PFSK-1 (cell line): ENCODE data around the gene FSCN2.

ENCODE experiments used
- FOXP2 ChIP-seq: optimal IDR thresholded peaks from 2 replicates; pipeline ENCODE3; 2011; ENCODE audit warnings: borderline replicate concordance, control low read depth, inconsistent platforms; ENCODE audit not compliant: insufficient read depth; ENCODE audit errors: extremely low read length, extremely low read depth
- POLR2AphosphoS5 ChIP-seq: IDR thresholded peaks from 2 replicates; pipeline ENCODE4 v1.6.1; 2012; ENCODE audit warnings: low read depth, mild to moderate bottlenecking, control low read depth, low read length, moderate library complexity
- SIN3A ChIP-seq: IDR thresholded peaks from 2 replicates; pipeline ENCODE4 v1.6.1; 2012; ENCODE audit warnings: mild to moderate bottlenecking, low read length, moderate library complexity, borderline replicate concordance; ENCODE audit not compliant: insufficient read depth
- TAF1 ChIP-seq: IDR thresholded peaks from 2 replicates; pipeline ENCODE4 v1.6.1; 2012; ENCODE audit warnings: low read length, control low read depth, borderline replicate concordance; ENCODE audit not compliant: insufficient read depth
- TF ChIP-seq, protein P1 (sequence below), 2 experiments: IDR thresholded peaks; 2 replicates each; pipeline versions ENCODE4 v1.6.1 to v1.8.0; 2011 to 2012; ENCODE audit warnings: low read depth in 2 of 2, low read length in 2 of 2, control low read depth in 1 of 2, inconsistent platforms in 1 of 2, mild to moderate bottlenecking in 1 of 2, moderate library complexity in 1 of 2; ENCODE audit not compliant: insufficient read depth in 1 of 2

FSCN2 gene

DNA sequence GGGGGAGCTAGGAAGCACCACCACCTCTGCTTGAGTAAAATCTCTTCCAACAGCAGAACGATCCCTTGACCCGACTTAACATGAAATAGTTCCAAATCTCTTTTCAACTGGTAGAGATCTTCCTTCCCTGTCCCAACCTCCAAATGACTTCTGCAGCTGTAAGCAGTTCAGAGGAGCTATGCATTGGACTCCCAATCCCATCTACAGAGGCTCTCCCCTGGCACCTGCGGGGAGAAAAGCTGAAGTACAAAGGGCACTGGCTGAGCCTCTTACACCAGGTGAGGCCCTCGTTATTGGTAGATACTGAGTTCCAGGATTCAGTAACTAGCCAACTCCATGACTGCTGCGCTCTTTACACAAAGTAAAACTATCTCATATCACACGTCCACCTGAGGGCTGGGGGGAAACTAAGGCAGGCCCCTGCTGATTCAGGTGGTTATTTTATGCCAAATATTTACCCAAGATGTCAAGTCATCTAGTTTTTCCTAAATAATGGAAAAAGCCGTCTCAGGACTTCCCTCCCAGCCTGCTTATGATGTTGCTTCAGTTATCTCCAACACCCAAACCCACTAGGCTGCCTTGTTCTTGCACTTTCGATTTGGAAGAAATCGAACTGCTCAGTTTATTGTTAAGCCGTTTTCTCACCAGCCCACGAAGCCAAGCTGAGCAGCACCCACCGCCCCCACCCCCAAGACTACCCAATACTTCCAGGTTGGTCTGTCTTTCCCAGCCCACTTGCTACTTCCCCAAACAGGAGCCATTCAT lies 18.8 kb upstream of the FSCN2 start:
- no peak; the same call in 1 of the 2 replicates for TF ChIP-seq TAF1
- peak; percentile 77 for TF ChIP-seq POLR2AphosphoS5
- TF ChIP-seq SIN3A = 0 out of 2 replicates have a peak, but pooled peaks have one; percentile 7

DNA sequence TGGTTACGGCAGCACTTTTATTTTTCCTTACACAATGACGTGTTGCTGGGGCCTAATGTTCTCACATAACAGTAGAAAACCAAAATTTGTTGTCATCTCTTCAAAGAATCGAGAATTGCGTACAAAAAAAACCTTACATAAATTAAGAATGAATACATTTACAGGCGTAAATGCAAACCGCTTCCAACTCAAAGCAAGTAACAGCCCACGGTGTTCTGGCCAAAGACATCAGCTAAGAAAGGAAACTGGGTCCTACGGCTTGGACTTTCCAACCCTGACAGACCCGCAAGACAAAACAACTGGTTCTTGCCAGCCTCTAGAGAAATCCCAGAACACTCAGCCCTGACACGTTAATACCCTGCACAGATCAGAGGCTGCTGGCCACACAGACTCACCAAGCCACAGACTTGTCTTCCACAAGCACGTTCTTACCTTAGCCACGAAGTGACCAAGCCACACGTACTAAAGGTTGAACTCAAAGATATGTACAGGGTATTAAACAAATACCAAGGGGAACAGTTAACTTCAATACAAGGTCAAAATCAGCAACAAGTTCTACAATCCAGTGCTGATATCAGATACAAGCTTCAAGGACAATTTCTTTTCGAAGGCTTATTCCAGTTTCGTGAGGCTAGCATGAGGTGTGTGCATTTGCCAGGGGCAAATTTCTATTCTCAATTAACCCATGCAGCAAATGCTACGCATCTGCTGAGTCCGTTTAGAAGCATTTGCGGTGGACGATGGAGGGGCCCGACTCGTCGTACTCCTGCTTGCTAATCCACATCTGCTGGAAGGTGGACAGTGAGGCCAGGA lies 18.0 kb upstream of the FSCN2 start:
- TF ChIP-seq, protein P1, sequence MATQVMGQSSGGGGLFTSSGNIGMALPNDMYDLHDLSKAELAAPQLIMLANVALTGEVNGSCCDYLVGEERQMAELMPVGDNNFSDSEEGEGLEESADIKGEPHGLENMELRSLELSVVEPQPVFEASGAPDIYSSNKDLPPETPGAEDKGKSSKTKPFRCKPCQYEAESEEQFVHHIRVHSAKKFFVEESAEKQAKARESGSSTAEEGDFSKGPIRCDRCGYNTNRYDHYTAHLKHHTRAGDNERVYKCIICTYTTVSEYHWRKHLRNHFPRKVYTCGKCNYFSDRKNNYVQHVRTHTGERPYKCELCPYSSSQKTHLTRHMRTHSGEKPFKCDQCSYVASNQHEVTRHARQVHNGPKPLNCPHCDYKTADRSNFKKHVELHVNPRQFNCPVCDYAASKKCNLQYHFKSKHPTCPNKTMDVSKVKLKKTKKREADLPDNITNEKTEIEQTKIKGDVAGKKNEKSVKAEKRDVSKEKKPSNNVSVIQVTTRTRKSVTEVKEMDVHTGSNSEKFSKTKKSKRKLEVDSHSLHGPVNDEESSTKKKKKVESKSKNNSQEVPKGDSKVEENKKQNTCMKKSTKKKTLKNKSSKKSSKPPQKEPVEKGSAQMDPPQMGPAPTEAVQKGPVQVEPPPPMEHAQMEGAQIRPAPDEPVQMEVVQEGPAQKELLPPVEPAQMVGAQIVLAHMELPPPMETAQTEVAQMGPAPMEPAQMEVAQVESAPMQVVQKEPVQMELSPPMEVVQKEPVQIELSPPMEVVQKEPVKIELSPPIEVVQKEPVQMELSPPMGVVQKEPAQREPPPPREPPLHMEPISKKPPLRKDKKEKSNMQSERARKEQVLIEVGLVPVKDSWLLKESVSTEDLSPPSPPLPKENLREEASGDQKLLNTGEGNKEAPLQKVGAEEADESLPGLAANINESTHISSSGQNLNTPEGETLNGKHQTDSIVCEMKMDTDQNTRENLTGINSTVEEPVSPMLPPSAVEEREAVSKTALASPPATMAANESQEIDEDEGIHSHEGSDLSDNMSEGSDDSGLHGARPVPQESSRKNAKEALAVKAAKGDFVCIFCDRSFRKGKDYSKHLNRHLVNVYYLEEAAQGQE (IDR thresholded peaks at IDR 0.05; ENCODE audit: insufficient read depth in 1 of 2, low read depth in 2 of 2, low read length in 2 of 2) = no peak
- 0 out of 2 replicates have a peak, but pooled peaks have one; percentile 34 for TF ChIP-seq POLR2AphosphoS5
- no peak for TF ChIP-seq SIN3A

DNA sequence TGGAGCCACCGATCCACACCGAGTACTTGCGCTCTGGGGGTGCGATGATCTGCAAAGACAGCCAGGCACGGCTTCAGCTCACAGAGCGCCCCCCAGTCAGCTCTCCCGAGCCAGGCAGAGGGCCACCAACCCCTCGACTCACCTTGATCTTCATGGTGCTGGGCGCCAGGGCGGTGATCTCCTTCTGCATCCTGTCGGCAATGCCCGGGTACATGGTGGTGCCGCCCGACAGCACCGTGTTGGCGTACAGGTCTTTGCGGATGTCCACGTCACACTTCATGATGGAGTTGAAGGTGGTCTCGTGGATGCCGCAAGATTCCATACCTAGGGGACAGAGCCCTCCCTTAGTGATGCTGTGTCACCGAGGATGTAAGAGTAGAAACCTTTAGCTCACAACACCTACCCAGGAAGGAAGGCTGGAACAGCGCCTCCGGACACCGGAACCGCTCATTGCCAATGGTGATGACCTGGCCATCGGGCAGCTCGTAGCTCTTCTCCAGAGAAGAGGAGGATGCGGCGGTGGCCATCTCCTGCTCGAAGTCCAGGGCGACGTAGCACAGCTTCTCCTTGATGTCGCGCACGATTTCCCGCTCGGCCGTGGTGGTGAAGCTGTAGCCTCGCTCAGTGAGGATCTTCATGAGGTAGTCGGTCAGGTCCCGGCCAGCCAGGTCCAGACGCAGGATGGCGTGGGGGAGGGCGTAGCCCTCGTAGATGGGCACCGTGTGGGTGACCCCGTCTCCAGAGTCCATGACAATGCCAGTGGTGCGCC lies 17.2 kb upstream of the FSCN2 start:
- TF ChIP-seq POLR2AphosphoS5 = no peak; the same call in 1 of the 2 replicates
- TF ChIP-seq, protein P1 (IDR thresholded peaks at IDR 0.05; ENCODE audit: insufficient read depth in 1 of 2, low read depth in 2 of 2, low read length in 2 of 2) = no peak
- TF ChIP-seq TAF1 = no peak
- TF ChIP-seq SIN3A = no peak
- no peak for TF ChIP-seq FOXP2

DNA sequence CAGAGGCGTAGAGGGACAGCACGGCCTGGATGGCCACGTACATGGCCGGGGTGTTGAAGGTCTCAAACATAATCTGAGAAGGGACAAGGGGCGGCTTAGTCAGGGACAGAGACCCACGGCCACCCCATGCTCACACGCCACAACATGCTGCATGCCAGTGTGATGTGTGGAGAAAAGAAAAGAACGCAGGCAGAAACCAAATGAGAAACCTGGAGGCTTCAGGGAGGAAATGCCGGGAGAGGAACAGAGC lies 16.7 kb upstream of the FSCN2 start:
- no peak for TF ChIP-seq SIN3A

DNA sequence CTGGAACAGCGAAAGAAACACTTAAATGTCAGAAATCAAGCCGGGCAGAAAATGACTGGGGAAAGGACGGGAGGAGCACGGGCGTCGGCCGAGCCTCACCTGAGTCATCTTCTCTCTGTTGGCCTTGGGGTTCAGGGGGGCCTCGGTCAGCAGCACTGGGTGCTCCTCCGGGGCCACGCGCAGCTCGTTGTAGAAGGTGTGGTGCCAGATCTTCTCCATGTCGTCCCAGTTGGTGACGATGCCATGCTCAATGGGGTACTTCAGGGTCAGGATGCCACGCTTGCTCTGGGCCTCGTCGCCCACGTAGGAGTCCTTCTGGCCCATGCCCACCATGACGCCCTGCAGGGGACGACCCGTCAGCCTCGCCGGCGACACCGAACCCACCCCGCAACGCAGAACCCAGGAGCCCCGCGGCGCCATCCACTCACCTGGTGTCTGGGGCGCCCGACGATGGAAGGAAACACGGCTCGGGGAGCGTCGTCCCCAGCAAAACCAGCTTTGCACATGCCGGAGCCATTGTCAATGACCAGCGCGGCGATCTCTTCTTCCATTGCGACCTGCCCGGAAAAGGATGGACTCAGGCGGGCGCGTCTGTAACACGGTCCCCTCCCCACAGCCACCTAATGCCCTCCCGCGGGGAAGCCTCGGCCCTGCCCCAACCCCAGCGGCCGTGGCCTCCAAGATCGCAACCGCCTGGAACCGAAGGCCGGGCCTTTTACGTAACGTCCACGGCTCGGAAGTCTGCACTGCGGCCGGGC lies 16.2 kb upstream of the FSCN2 start:
- peak; percentile 13; the same call in 1 of the 2 replicates for TF ChIP-seq SIN3A
- peak; percentile 41; the same call in 1 of the 2 replicates for TF ChIP-seq POLR2AphosphoS5
- peak; percentile 22; the same call in 1 of the 2 replicates for TF ChIP-seq TAF1
- TF ChIP-seq FOXP2 = no peak
- TF ChIP-seq, protein P1 (IDR thresholded peaks at IDR 0.05; ENCODE audit: insufficient read depth in 1 of 2, low read depth in 2 of 2, low read length in 2 of 2) = 0 out of 4 replicates have a peak, but pooled peaks of 1 of the 2 experiments have one; percentile 20
